Measurements from ENCODE around the gene NLGN3.
A peak's percentile ranks its signal among the peaks of the same experiment; 100 is the strongest.

The NLGN3 gene

DNA sequence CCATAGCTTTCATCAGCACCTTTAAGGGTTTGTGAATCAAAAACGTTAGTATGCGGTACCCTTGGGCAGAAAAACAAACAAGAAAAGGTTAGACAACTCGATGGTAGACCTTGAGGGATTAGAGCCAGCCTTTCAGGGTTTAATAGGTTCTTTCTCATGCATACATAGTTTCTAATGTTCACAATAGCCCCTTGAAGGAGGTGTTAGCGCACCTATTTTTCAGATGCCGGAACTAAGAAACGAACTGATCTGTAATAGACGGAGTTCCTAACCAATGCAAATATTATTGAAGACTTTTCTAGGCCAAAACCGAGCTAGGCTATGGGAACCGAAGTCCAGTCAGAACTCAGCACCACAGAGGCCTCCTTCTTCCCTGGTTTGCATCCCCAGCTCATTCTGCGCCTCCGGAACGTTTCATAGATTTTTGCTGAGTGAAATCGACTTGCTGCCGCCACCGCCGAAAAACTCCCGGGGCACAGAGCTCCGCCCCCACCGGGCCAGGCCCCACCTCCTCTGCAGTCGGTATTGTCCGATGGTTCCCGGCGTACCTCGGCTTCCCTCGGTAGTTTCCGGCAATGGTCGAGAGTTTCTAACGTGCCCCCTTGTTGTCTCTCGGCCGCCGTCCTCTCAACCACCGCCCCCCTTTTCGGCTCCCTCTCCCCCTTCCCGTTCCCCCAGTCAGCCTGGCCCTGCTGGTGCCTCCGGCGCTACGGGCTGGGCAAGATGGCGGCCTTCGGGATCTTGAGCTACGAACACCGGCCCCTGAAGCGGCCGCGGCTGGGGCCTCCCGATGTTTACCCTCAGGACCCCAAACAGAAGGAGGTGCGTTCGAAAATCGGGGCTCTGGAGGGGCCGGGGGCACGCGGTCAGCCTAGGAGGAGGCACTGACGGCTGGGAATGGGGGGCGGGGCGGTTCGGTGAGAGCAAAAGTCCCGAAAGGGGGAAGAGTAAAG, 26.3 kb upstream of the NLGN3 start, which contains the start of gene MED12:
Gene MED12, plus strand, starts transcription at position 565 of the 953 bp plus-strand sequence. Its CDS starts 159 bp downstream, at position 724.
- DNase-seq (ENCODE audit: low spot score): peak; percentile 69

DNA sequence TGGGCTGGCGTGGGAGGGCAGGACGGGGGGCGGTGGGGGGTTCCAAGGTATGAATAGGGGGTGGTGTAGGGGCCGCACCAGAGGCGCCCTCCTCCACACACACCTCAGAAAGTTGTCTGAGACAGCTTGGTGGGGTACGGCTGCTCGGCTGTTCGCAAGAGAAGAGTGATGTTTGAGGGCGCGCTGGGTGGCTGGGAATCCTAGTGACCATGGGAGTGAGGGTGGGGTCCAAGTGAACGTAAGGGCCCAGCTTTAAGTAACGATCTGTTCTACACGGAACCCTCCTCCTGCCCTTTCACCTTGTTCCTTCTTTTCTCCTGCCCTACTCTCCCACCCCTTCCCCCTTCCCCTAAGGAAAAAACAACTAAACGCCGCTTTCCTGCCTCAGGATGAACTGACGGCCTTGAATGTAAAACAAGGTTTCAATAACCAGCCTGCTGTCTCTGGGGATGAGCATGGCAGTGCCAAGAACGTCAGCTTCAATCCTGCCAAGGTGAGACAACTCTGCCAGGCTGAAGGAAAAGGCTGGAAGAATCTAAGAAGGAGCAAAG, 25.6 kb upstream of the NLGN3 start:
- no peak for DNase-seq (ENCODE audit: low spot score)

DNA sequence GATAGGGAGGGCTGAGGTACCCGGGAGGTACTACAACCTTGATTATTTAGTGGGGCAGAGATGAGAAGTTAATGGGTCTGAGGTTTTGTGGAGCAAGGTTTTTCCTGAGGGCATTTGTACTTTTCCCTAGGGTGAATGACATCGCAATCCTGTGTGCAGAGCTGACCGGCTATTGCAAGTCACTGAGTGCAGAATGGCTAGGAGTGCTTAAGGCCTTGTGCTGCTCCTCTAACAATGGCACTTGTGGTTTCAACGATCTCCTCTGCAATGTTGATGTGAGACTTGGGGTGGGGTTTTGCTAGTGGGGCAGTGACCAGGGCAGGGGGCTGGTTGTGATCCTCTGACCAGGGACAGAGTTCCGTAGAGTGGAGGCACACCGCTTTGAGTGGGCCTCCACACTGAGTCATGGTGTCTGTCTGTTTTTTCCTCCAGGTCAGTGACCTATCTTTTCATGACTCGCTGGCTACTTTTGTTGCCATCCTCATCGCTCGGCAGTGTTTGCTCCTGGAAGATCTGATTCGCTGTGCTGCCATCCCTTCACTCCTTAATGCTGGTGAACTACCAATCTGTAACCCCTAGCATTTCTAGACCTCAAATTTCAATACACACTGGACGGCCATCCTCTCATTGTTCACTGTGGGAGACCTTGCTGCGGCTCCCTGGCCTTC, 16.3 kb upstream of the NLGN3 start:
- no peak for DNase-seq (ENCODE audit: low spot score)

DNA sequence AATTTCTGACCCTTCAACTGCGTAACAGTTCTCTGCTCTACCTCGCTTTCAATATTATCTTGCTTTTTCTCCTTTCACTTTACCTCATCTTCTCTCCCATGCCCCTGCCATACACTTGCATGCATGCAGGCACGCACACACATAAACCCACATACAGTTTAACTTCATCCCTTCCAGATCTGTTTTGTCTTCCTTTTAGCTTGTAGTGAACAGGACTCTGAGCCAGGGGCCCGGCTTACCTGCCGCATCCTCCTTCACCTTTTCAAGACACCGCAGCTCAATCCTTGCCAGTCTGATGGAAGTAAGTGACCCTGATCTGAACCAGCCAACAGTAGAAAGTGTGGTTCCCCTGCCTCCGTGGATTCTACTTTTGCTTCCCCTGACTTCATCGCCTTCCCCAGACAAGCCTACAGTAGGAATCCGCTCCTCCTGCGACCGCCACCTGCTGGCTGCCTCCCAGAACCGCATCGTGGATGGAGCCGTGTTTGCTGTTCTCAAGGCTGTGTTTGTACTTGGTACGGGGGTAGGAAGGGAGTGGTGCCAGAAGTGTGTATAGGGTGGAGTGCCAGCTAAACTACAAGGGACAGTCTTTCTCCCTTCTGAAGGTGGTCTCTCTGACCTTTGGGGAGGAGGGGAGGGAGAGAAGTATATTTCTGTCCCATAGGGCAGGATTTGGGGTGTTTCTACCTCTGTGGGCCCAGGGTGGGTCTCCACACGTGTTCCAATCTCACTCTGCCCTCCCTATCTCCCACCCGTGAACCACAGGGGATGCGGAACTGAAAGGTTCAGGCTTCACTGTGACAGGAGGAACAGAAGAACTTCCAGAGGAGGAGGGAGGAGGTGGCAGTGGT, 15.5 kb upstream of the NLGN3 start:
- peak; percentile 76 for DNase-seq (ENCODE audit: low spot score)

DNA sequence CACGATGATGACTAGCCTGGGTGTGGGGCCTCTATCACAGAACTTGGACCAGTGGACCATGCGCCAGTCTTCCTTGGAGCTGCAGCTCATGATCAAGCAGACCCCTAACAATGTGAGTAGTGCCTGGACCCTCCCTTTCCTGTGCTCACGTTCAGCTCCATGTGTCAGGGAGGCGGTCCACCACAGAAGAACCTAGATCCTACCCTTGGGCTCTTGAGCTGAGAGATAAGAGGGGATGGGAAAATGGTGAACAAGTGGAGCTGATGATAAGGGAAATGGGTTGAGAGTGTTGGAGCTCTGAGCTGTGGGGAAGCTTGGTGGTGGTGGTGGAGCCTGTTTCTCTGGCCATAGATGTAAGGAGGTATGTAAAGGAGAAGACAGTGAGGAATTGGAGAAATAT, 13.1 kb upstream of the NLGN3 start:
- DNase-seq (ENCODE audit: low spot score): peak; percentile 75

DNA sequence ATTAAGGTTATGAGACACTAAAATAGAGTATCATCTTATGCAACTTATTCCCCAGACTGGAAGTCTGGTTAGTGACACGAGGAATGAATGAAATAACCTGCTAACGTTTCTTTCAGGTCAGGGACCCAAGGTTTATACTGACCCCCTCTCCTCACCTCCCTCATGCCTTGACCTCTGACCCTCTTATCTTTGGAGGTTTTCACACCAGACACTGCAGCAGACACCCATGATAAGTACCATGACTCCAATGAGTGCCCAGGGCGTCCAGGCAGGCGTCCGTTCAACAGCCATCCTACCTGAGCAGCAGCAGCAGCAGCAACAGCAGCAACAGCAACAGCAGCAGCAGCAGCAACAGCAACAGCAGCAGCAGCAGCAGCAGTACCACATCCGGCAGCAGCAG, 4.2 kb upstream of the NLGN3 start:
- DNase-seq (ENCODE audit: low spot score): no peak

DNA sequence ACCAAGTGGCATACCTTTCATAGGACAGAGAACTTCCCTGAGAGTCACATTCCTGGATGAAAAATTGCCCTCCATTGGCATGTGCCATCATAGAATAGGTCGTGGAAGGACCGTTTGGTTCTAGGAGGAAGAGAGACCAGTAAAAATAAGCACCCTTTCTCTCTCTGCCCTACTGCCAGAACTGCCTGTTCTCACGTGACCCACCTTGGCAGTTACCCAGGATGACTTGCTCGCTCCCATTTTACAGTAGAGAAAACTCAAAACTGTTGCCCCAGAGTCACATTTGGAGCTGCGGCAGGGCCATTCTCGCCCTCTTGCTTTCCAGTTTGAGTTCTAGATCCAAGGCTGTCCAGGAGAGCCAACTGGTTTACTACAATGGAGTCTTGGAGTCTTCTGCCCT, 1.1 kb upstream of the NLGN3 start:
- peak; percentile 75 for DNase-seq (ENCODE audit: low spot score)

DNA sequence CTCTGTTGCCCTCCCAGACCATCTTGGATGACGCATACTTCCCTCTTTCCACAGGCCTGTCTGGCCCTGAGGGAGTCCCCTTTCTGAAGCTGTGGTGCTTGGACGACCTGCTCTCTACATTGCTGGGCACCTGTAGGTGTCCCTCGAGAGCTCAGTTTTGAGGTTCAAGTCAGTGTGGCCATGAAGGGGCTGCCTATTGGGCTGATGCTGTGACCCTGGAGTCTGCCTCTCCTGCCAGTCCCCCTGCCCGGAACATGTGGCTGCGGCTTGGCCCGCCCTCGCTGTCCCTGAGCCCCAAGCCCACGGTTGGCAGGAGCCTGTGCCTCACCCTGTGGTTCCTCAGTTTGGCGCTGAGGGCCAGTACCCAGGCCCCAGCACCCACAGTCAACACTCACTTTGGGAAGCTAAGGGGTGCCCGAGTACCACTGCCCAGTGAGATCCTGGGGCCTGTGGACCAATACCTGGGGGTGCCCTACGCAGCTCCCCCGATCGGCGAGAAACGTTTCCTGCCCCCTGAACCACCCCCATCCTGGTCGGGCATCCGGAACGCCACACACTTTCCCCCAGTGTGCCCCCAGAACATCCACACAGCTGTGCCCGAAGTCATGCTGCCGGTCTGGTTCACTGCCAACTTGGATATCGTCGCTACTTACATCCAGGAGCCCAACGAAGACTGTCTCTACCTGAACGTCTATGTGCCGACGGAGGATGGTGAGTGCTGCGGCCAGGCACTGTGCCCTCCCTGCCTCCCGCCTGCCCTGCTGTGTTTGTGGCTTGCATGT, 3.0 kb downstream of the NLGN3 start:
- no peak for DNase-seq (ENCODE audit: low spot score)

DNA sequence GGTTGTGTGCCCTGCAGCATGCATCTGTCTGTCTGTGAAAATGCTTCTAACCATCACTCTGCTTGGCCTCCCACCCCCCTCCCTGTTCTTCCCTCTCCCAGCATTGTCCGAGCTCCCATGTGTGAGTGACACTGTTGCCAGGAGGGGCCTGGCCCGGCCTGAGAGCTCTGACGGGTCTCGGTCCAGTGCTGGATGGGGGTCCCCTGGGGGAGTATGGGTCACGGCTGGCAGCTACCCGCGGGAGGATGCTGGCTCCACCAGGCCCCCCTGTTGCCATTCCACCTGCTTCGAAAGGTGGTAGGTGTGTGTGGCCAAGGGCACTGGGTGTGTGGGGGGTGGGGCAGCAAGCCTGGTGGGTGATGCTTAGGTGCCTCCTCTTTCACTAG, 3.6 kb downstream of the NLGN3 start:
- no peak for DNase-seq (ENCODE audit: low spot score)

DNA sequence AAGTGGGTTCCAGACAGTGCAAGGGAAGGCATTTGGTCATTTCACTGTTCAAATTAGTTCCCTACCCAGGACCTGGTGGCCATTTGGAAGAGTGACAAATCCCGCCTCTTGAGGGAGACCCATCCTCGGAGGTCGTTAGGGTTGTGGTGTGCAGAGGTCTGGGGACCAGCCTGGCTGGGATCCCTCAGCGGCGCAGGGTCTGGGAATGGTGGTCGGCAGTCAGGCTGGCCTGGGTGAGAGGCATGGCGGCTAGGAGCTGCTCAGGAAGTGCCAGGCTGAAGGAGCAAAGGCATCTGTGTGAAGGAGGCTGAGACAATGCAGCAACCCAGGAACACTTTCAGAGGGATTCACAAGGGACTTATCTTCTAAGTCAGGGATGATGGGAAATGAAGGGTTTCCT, 6.7 kb downstream of the NLGN3 start:
- no peak for DNase-seq (ENCODE audit: low spot score)

DNA sequence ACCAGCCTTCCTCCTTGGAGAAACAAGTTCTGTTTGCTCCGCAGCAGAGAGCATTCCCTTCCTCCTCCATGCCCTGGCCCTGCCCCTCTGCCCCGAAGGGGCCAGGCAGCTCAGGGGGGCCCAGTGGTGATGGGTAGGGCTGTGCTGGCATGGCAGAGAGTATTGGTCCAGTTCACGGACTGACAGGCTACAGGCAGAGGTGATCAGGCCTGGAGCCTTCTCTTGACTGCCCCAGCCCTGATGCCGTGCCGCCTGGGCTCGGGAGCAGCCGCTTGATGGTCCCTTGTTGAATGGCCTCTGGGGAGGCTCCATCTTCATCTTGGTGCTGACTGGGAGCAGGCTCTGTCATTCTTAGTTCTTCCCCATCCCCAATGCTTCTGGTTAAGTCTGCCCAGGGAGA, 9.6 kb downstream of the NLGN3 start:
- DNase-seq (ENCODE audit: low spot score): no peak

DNA sequence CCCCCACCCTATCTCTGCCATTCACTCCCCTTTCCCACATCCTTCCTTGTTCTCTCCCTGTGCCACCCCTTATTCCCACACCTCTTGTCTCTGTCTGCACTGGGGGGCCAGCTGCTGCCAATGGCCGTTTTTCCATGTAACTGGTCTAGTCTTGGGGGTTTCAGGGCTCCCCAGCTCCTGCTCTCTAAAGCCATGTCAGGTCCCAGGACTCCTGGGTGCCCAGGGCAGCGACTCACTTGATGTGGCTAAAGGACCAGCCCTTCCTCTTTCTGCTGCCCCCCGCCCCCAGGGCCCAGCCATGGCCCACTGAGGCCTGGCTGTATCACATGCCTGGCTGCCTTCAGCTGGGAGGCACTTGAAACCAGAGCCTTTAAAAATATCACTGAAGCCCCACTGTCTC, 10.0 kb downstream of the NLGN3 start:
- no peak for DNase-seq (ENCODE audit: low spot score)

DNA sequence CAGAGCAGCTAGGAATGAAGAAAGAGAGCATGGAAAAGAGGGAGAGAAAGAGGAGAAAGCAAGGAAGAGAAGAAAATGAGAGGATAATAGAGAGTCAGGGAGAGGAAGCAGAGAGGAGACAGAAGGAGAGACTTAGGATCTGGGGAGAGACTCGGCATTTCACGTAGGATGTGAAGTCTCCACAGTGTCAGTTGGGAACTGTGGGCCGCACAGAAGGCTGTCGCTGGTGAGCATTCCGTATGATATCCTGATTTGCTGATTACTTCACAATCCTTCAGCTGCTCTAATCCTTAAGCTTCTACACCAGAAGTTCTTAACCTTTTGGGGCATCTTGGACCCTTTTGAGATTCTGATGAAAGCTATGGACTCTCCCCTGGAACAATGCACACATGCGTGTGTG, 14.0 kb downstream of the NLGN3 start:
- no peak for DNase-seq (ENCODE audit: low spot score)

DNA sequence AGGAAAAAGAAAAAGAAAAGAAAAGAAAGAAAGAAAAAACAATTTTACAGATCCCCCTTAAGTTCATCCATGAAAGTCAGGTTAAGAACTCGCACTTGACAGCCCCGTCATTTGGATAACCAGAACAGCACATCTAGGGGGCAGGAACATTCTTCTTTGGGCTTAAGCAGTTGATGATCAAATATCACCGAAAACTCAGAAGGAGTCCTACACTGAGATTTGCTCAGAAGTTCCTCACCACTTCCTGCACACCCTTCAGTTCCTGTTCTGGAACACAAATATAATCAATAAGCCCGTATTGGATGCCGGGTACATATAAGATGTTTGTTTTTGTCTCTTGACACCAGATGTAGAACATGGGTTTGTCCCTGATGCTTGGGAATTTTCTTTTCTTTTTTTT, 14.7 kb downstream of the NLGN3 start:
- DNase-seq (ENCODE audit: low spot score): no peak

DNA sequence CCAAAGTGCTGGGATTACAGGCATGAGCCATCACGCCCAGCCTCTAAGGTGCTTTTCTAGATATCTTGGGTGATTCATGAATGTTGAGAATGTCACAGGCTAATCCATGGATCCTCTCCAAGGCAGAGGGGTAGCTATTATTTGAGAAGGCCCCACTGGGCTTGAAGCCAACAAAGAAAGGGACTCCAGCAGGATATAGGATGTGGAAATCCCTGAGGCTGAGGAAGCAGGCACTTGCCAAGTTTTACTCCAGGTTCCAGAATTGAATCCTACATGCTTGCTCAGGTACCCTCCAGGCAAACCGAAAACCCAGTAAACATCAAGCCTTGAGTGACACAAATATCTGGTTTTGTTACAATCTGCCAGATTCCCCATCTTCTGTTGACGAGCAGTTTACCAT, 15.8 kb downstream of the NLGN3 start:
- DNase-seq (ENCODE audit: low spot score): no peak

DNA sequence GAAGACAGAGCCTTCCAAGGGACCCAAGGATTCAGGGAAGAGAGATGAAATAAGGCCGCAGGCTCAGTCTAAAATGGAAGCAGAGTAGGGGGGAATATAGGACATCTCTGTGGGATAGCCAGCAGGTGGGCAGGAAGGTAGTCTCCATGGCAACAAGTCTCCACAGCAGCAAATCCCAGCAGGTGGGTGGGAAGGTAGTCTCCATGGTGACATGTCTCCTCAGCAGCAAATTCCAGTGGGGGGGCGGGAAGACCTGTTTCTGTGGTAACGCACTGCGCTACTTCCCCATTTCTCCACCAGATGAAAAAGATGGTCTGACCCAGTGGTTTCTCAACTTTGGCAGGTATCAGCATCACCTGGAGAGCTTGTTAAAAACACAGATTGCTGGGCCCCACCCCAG, 18.3 kb downstream of the NLGN3 start:
- no peak for DNase-seq (ENCODE audit: low spot score)

DNA sequence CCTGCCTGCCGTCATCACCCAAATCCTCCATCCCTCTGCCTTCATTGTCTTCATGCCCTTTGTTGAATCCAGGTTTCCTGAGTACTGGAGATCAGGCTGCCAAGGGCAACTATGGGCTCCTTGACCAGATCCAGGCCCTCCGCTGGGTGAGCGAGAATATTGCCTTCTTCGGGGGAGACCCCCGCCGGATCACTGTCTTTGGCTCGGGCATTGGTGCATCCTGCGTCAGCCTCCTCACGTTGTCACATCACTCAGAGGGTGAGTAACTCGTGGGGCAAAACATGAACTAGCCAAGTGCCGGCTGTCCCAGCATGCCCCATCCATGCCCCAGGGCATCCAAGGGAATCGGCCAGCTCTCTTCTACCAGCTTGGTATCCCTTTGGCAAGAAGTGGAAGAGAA, 19.4 kb downstream of the NLGN3 start:
- no peak for DNase-seq (ENCODE audit: low spot score)

DNA sequence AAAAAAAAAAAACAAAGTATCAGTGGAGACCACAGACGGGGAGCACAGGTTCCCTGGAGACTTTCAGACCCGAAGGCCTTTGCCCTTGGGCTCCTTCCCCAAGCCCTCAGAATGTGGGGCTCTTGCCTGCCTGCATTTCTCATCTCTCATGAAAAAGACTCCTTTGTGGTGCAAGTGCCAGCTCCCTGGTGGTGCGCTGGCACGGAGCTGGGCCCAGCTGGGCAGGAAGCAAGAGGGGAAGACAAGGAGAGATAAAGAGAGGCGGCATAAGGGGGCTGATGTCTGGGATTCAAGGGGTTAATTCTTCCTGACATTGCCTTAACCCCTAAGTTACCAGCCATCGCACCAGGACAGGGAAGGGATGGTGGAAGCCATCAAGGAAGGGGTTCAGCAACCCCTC, 21.8 kb downstream of the NLGN3 start:
- no peak for DNase-seq (ENCODE audit: low spot score)

DNA sequence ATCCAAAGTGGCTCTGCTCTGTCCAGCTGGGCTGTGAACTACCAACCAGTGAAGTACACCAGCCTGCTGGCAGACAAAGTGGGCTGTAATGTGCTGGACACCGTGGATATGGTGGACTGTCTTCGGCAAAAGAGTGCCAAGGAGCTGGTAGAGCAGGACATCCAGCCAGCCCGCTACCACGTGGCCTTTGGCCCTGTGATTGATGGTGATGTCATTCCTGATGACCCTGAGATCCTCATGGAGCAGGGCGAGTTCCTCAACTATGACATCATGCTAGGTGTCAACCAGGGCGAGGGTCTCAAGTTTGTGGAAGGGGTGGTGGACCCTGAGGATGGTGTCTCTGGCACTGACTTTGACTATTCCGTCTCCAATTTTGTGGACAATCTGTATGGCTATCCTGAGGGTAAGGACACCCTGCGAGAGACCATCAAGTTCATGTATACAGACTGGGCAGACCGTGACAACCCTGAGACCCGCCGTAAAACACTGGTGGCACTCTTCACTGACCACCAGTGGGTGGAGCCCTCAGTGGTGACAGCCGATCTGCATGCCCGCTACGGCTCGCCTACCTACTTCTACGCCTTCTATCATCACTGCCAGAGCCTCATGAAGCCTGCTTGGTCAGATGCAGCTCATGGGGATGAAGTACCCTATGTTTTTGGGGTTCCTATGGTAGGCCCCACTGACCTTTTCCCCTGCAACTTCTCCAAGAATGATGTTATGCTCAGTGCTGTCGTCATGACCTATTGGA, 22.6 kb downstream of the NLGN3 start:
- DNase-seq (ENCODE audit: low spot score): no peak

DNA sequence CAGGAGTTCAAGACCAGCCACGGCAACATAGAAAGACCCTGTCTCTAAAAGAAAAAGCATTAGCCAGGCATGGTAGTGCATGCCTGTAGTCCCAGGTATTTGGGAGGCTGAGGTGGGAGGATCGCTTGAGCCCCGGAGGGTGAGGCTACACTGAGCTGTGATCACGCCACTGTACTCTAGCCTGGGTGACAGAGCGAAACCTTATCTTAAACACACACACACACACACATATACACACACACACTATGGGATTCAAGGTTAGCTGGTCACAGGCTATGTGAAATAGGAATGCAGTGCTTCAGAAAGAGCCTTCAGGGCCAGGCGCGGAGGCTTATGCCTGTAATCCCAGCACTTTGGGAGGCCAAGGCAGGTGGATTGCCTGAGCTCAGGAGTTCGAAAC, 23.5 kb downstream of the NLGN3 start:
- peak; percentile 16 for DNase-seq (ENCODE audit: low spot score)

DNA sequence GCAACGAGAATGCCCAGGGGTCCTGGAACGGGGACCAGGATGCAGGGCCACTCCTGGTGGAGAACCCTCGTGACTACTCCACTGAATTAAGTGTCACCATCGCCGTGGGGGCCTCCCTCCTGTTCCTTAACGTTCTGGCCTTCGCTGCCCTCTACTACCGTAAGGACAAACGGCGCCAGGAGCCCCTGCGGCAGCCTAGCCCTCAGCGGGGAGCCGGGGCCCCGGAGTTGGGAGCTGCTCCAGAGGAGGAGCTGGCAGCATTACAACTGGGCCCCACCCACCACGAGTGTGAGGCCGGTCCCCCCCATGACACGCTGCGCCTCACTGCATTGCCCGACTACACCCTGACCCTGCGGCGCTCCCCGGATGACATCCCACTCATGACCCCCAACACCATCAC, 24.9 kb downstream of the NLGN3 start:
- DNase-seq (ENCODE audit: low spot score): no peak

Measured in hematopoietic multipotent progenitor cell treated with erythropoietin and hydrocortisone succinate and interleukin-3 and kit ligand, for 15 days (in vitro differentiated cells).